Left kidney (tissue), 8 donors: Measurements from ENCODE around the gene ADSL. TPM values are rescaled to one million over a fixed set of nuclear protein-coding genes. Genes with fewer than 3 reads are reported as not detected.
"Not testable (repeated sequence)": the region's sequence is repeated elsewhere in the genome, so short reads cannot be mapped to it uniquely, and the experiment has no call there.

Experiments
- DNase-seq: peaks from one replicate; pipeline ENCODE4 v3.0.0-alpha.2; 2013
- long read RNA-seq, 8 donors: transcript quantifications; one replicate each; lab custom pipeline, GENCODE V29; 2026
- polyA plus RNA-seq: library from polyadenylated mRNA; unstranded; fragments of 120-200 nt; gene quantifications from one replicate; pipeline ENCODE4 v1.2.1, GENCODE V29; 2013; ENCODE audit not compliant: insufficient read length

Gene ADSL
- polyA plus RNA-seq: 119 TPM
- long read RNA-seq, donor 1, full-length matches to known transcripts: 34 of 65 reads
- long read RNA-seq, donor 1, partial matches to known transcripts: 31 of 65 reads
- long read RNA-seq, donor 1, other reads (novel, unspliced or antisense): 0 of 65 reads
- long read RNA-seq, donor 2, full-length matches to known transcripts: 20 of 49 reads
- long read RNA-seq, donor 2, partial matches to known transcripts: 29 of 49 reads
- long read RNA-seq, donor 2, other reads (novel, unspliced or antisense): 0 of 49 reads
- long read RNA-seq, donor 3, full-length matches to known transcripts: 19 of 77 reads
- long read RNA-seq, donor 3, partial matches to known transcripts: 58 of 77 reads
- long read RNA-seq, donor 3, other reads (novel, unspliced or antisense): 0 of 77 reads
- long read RNA-seq, donor 4, partial matches to known transcripts: 0 of 3 reads
- long read RNA-seq, donor 4, other reads (novel, unspliced or antisense): 0 of 3 reads
- long read RNA-seq, donor 5, full-length matches to known transcripts: 58 of 147 reads
- long read RNA-seq, donor 5, partial matches to known transcripts: 89 of 147 reads
- long read RNA-seq, donor 5, other reads (novel, unspliced or antisense): 0 of 147 reads
- long read RNA-seq, donor 6, full-length matches to known transcripts: 32 of 55 reads
- long read RNA-seq, donor 6, partial matches to known transcripts: 23 of 55 reads
- long read RNA-seq, donor 6, other reads (novel, unspliced or antisense): 0 of 55 reads
- long read RNA-seq, donor 7, full-length matches to known transcripts: 34 of 93 reads
- long read RNA-seq, donor 7, partial matches to known transcripts: 59 of 93 reads
- long read RNA-seq, donor 7, other reads (novel, unspliced or antisense): 0 of 93 reads
- long read RNA-seq, donor 8, full-length matches to known transcripts: 16 of 30 reads
- long read RNA-seq, donor 8, partial matches to known transcripts: 14 of 30 reads
- long read RNA-seq, donor 8, other reads (novel, unspliced or antisense): 0 of 30 reads

DNA sequence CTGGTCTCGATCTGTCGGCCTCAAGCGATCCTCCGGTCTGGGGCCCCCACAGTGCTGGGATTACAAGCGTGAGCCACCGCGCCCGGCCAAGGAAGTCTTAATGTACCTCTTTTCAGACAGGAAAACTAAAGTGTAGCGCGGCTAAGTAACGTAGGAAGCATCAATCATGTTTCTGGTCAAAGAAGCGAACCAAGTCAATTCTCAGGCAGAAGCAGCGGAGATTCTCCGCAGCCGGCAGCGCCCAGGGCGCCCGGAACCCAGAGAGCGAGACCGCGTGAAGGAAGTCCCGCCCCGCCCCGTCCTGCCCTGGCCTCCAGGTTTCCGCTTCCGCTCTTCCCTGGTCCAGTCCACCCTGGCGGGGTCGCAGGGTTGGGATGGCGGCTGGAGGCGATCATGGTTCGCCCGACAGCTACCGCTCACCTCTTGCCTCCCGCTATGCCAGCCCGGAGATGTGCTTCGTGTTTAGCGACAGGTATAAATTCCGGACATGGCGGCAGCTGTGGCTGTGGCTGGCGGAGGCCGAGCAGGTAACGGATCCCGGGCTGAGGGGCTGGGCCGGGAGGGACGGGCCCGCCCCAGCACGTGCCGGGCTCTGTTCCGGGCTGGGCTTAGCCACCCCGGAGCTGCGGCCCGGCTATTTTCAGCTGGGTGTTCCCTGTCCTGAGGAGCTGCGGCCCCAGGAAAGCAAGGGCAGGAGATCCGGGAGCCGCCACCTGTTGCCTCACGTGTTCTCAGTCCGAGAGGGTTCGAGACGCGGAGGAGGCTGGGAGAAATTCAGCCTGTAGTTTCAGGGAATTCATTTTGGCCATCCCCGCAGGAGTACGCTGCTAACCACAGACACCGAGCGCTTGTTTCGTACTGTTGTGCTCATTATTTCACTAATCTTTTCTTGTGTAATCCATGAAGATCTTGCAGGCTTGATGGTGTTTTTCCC lies at the start of gene ADSL:
Gene ADSL (plus strand): TSS at position 316 of the 934 bp plus-strand sequence. CDS start 59 bp downstream, at position 375.
- DNase-seq: peak; percentile 88

DNA sequence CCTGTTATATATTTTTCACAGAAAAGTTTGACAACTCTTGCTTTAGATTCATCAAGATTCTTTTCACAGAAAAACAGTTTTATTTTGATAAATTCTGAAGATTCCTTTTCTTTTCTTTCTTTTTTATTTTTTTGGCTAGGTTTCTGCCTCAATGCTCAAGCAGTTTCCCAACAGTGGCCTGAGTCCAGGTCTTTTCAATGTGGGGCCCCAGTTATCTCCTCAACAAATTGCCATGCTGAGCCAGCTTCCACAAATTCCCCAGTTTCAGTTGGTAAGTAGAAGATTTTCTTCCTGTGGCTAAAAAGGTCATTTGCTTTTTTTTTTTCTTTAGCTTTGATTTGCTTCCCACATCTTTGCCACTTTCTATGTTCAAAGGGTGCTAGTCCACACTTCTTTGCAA lies 46.0 kb upstream of the ADSL start:
- no peak for DNase-seq

DNA sequence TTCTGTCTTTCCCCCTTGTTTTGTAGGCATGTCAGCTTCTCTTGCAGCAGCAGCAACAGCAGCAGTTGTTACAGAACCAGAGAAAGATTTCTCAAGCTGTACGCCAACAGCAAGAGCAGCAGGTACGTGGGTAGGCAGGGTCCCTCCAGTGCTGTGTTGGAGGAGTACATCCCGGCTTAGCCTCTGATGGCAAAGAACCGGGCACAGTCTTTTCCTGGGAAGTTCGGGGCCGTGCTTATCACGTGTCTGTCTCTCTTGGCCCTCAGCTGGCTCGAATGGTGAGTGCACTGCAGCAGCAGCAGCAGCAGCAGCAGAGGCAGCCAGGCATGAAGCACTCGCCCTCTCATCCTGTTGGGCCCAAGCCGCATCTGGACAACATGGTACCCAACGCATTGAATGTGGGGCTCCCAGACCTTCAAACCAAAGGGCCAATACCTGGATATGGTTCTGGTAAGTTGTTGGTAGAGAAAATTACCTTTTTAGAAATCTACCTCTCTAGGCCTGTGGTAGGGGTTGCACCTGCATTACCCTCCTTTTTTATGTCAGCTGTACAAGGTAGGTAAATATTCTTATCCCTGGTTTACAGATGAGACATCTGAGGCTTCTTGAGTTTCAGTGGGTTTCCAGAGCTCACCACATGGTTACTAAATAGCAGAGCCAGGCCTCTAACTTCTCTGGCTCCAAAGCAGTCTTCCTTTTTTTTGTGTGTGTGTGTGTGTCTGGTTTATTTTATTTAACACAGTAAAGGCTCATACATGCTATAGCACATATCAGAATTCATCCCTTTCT lies 45.2 kb upstream of the ADSL start:
- DNase-seq: no peak

DNA sequence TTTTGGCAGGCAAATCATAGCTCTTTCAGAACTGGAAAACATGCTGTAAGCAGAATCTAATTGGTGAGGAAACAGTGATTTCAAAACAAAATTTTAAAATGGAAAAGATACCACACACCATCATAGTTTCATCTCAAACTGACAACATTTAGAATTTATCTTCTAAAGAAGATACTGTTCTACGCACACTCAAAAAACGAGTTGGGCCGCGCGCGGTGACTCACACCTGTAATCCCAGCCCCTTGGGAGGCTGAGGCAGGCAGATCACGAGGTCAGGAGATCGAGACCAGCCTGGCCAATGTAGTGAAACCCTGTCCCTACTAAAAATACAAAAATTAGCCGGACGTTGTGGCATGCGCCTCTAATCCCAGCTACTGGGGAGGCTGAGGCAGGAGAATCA lies 44.2 kb upstream of the ADSL start:
- DNase-seq: no peak

GRCh38 chr22:40305625-40306024 lies 40.7 kb upstream of the ADSL start:
- no peak for DNase-seq

- no peak for DNase-seq
Observed at GRCh38 chr22:40308999-40309573, 37.2 kb upstream of the ADSL start.

DNA sequence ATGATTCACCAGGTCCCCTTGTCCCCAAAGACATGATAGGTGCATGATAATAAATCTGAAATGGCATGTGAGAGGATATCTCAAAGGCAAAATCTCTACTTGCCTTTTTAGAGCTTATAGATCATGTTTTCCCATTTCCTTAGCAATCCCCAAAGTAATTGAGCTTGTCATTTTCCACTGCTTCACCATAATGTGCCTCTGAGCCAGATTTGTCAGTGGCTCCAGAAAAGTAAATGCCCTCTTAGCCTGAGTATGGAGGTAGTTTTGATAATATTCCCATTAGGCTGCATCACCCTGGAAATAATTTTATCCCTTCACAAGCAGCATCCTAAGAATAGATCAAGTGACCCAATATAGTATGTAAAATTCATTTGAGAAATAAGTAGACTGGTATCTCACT lies 36.7 kb upstream of the ADSL start:
- DNase-seq: no peak

GRCh38 chr22:40310081-40310767 lies 36.1 kb upstream of the ADSL start:
- no peak for DNase-seq

GRCh38 chr22:40310768-40311120 lies 35.6 kb upstream of the ADSL start:
- no peak for DNase-seq

DNA sequence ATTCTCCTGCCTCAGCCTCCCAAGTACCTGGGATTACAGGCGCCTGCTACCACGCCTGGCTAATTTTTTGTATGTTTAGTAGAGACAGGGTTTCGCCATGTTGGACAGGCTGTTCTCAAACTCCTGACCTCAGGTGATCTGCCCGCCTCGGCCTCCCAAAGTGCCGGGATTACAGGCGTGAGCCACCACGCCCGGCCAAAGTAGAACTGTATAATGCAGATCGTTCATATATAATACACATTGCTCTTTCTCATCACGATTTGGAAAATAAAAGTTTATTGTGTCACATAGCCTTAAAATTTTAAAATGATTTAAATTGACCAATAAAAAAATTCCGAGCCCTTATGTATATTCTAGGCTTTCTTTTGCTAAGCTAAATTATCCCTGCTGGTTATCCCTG lies 34.7 kb upstream of the ADSL start:
- DNase-seq: not testable (repeated sequence)

- DNase-seq: peak; percentile 34
Observed at GRCh38 chr22:40312050-40312449, 34.2 kb upstream of the ADSL start.

DNA sequence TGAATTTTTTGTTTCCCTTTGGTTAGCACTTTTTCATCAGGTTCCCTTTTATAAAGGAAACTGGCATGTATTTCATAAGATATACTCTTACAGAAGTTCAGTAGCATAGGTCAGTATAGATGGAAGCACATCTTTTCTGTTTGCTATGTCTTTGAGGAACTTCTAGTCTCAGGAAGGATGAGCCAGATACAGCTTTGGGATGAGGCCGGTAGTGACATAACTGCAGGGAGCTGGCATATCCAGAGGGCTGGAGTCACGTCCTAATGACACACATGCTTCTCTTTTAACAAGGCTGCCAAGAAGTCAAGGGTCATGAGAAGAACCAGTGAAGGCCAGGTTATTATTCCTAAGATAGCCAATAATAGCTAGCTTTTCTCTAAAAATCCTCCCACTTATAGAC lies 33.3 kb upstream of the ADSL start:
- DNase-seq: no peak

DNA sequence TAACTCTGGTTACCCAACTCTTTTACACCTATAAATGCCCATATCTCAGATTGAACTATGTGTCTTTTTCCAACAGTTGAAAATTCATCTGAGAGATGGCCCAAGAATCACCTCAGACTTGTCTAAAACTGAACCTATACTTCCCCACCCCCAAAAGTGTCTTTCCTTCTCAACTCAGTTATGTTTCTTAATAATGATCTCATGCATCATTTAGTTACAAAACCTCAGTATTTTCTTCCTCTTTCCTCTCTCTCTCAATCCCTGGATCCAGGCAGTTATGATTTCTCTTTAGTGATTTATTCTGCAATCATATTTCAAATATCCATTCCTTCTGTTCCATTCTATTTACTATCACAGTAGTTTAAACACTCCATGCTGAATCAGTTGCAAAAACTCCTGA lies 32.3 kb upstream of the ADSL start:
- DNase-seq: no peak

- no peak for DNase-seq
Observed at GRCh38 chr22:40320687-40321086, 25.6 kb upstream of the ADSL start.

DNA sequence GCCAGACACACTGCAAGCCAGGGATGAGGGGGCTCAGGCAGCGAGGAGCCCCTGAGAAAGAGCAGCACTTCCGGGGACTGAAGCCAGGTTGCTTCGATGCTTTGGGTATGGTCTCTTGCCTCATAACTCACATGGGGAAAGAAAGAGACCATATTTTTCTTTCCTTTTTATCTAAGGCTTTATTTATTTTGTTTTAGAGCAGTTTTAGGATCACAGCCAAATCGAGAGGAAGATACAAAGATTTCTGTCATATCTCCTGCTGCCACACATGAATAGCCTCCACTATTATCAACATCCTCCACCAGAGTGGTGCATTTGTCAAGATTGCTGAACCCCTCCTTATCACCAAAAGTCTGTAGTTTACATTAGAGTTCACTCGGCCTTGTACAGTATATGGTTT lies 24.3 kb upstream of the ADSL start:
- no peak for DNase-seq

DNA sequence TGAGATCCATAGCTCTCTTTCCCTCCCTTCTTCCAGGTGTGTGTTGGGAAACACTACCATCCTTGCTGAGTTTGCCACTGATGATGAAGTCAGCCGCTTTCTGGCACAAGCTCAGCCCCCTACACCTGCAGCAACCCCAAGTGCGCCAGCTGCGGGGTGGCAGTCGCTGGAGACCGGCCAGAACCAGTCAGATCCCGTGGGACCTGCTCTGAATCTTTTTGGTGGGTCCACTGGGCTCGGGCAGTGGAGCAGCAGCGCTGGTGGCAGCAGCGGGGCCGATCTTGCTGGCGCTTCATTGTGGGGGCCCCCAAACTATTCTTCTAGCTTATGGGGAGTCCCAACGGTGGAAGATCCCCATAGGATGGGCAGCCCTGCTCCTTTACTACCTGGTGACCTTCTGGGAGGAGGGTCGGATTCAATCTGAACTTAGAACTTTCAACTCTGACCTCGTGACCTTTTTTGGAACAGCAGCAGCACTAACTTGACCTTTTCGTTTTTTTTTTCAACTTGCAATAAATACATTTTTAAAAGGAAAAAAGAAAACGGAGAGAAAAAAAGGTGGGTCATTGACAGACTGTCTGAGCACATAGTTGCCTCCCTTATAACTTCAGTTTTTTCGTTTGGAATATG lies 23.4 kb upstream of the ADSL start:
- DNase-seq: no peak

DNA sequence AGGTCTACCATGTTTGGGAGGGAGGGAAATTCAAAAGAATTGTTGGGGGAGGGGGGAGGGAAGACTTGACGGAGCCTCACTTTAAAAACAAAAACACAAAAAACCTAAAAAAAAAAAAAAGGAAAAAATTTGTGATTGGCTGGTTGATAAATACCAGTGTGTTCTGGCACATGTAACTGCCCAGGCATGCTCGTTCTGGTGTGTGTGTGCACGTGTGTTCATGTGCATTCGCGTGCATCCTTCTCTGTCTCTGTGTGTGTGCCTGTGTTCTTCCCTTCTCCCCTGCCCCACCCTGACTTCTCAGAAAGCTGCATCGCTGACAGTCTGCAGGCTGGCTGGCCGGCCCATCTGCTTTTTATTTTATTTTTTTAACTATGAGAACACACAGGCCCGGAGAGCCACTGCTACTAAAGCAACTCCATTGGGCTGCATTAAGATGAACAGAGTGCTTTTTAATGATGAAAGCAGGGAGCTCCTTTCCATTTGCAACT lies 22.6 kb upstream of the ADSL start:
- no peak for DNase-seq

DNA sequence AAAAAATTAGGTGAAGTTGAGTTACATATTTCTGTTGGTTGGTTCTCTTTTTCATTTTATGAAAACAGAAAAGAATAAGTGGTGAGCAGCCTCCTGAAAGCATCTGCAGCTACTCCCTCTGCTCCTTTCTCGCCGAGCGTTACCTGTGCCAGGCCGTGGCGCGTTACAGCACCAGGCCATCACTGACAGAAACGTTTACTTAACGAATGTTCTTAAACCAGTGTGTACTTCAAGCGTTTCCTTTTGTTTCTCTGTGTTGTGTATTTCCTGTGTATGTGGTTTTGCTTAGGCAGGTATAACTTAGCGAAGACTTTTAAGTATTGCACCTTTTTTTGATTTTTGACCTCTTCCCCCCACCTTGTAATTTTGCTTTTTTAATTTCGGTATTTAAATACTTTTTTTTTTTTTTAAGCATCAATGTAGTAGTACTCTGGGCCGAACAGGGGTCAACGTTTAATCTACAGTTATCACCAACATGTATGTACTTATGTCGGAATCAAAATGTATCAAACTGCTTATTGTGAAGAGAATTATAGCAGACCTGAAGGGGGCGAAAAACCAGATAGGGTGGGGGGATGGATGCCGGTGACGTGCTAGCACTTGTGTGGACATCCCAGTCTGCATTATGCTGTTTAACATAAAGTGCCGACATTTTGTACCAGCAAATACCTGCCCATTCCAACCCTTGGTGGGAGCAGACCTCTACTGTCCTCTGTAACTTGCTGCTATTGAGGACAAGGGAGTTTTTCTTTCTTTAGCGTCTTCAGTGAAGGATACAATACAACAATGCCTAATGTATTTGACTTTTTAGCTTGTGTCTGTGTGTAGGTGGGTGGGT lies 21.6 kb upstream of the ADSL start:
- DNase-seq: no peak
